ENCODE measurements around the gene MYH16. TPM values are rescaled to one million over a fixed set of nuclear protein-coding genes. Genes with fewer than 3 reads are reported as not detected.

Gene MYH16
- total RNA-seq, 1 donor from 2014 or later = not detected

DNA sequence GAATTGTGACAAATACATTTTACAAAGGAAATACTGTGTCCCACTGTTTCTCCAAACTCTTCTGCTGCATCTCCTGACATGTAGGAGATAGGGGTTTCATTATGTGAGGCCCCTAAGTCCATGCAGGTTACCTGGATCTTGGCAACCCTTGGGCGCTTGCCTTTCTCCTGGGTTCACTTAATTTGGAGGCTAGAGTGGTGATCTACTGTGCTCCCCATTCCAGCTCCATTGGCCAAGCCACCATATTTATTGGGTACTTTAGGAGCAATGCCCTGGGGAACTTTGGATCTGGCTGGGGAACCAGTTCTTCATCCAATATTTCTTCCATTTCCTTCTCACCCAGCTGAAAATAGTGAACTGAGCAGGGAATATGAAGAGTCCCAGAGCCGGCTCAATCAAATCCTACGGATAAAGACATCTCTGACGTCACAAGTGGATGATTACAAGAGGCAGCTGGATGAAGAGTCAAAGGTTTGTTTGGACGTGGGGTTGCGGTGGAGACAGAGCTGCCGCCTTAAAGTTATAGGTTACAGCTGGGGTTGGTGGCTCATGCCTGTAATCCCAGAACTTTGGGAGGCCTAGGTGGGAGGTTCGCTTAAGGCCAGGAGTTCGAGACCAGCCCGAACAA, 18.5 kb downstream of the MYH16 start:
- H3K4me3 Mint-ChIP-seq (ENCODE audit: unreplicated experiment) = no peak overlapping the region
- H3K36me3 Mint-ChIP-seq (ENCODE audit: low read depth, unreplicated experiment) = no peaks in the 10 kb centered on the region
- no peak overlapping the region for H3K27ac Mint-ChIP-seq (ENCODE audit: unreplicated experiment)
- no peaks in the 10 kb centered on the region for H3K9me3 Mint-ChIP-seq (ENCODE audit: unreplicated experiment)
- H3K4me1 Mint-ChIP-seq (ENCODE audit: unreplicated experiment) = no peaks in the 10 kb centered on the region
- no peaks in the 10 kb centered on the region for H3K27me3 Mint-ChIP-seq (ENCODE audit: unreplicated experiment)
- TF ChIP-seq, protein P1, sequence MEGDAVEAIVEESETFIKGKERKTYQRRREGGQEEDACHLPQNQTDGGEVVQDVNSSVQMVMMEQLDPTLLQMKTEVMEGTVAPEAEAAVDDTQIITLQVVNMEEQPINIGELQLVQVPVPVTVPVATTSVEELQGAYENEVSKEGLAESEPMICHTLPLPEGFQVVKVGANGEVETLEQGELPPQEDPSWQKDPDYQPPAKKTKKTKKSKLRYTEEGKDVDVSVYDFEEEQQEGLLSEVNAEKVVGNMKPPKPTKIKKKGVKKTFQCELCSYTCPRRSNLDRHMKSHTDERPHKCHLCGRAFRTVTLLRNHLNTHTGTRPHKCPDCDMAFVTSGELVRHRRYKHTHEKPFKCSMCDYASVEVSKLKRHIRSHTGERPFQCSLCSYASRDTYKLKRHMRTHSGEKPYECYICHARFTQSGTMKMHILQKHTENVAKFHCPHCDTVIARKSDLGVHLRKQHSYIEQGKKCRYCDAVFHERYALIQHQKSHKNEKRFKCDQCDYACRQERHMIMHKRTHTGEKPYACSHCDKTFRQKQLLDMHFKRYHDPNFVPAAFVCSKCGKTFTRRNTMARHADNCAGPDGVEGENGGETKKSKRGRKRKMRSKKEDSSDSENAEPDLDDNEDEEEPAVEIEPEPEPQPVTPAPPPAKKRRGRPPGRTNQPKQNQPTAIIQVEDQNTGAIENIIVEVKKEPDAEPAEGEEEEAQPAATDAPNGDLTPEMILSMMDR (IDR thresholded peaks at IDR 0.05; ENCODE audit: unreplicated experiment) = no peak
- DNase-seq (ENCODE audit: low spot score) = no peak

DNA sequence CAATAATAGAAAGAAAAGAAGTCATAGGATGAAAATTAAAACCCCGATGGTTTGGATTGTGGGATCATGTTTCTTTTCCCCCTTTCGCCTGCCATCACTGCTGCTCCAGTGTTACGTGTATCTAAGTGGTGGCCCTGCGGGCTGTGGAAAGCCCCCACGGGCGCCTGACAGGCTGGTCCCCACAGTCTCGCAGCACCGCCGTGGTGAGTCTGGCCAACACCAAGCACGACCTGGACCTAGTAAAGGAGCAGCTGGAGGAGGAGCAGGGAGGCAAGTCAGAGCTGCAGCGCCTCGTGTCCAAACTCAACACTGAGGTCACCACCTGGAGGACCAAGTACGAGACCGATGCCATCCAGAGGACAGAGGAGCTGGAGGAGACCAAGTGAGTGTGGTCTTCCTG, 19.5 kb downstream of the MYH16 start:
- TF ChIP-seq, protein P1 (IDR thresholded peaks at IDR 0.05; ENCODE audit: unreplicated experiment) = no peak
- Mint-ChIP-seq H3K27me3 (ENCODE audit: unreplicated experiment) (no peaks in the 10 kb centered on the region), H3K4me3 (ENCODE audit: unreplicated experiment) (no peak overlapping the region), H3K9me3 (ENCODE audit: unreplicated experiment) (no peaks in the 10 kb centered on the region), H3K4me1 (ENCODE audit: unreplicated experiment) (no peaks in the 10 kb centered on the region), H3K27ac (ENCODE audit: unreplicated experiment) (no peak overlapping the region), H3K36me3 (ENCODE audit: low read depth, unreplicated experiment) (no peaks in the 10 kb centered on the region)
- DNase-seq (ENCODE audit: low spot score) = no peak

DNA sequence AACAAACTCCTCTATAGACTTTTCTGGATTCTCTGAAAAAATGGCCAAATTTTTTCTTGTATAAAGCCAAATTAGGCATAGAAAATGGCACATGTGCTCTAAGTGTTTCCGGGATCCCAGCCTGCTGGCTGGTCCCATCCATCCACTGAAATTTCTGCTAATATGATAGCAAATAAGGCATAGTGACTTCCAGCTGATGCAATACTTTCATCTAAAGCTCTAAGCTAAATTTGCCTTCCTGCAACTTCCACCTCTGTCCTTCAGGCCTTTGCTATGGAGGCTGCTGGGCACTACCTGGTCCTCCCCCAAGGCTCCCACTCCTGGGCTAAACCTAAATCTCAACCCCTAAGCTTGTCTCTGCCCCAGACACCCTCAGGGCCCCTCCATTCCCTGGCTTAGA, 20.5 kb downstream of the MYH16 start:
- Mint-ChIP-seq H3K27ac (ENCODE audit: unreplicated experiment) (no peak overlapping the region), H3K27me3 (ENCODE audit: unreplicated experiment) (no peaks in the 10 kb centered on the region), H3K4me3 (ENCODE audit: unreplicated experiment) (no peak overlapping the region), H3K36me3 (ENCODE audit: low read depth, unreplicated experiment) (no peaks in the 10 kb centered on the region), H3K9me3 (ENCODE audit: unreplicated experiment) (no peaks in the 10 kb centered on the region), H3K4me1 (ENCODE audit: unreplicated experiment) (no peaks in the 10 kb centered on the region)
- TF ChIP-seq, protein P1 (IDR thresholded peaks at IDR 0.05; ENCODE audit: unreplicated experiment) = no peak
- no peak for DNase-seq (ENCODE audit: low spot score)

DNA sequence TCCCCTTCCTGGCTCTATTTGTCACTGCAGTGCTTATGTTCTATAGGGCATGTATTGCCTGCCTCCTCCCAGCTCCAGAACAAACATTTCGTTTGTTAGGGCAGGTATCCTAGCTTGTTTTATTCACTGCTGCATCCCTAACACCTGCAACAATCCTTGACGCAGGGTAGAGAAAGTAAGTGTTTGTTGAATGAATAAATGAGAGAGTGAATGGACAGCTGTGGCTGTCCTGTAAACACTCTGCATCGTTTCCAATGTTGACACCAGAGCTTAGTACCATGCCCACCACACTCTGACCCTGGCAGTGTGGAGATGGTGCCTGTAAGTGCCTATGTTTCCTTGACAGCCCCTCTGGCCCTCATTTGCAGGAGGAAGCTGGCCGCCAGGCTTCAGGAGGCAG, 21.0 kb downstream of the MYH16 start:
- no peaks in the 10 kb centered on the region for H3K27me3 Mint-ChIP-seq (ENCODE audit: unreplicated experiment)
- no peaks in the 10 kb centered on the region for H3K36me3 Mint-ChIP-seq (ENCODE audit: low read depth, unreplicated experiment)
- no peaks in the 10 kb centered on the region for H3K9me3 Mint-ChIP-seq (ENCODE audit: unreplicated experiment)
- no peaks in the 10 kb centered on the region for H3K4me1 Mint-ChIP-seq (ENCODE audit: unreplicated experiment)
- H3K4me3 Mint-ChIP-seq (ENCODE audit: unreplicated experiment) = no peak overlapping the region
- no peak for DNase-seq (ENCODE audit: low spot score)
- TF ChIP-seq, protein P1 (IDR thresholded peaks at IDR 0.05; ENCODE audit: unreplicated experiment) = no peak
- no peak overlapping the region for H3K27ac Mint-ChIP-seq (ENCODE audit: unreplicated experiment)

DNA sequence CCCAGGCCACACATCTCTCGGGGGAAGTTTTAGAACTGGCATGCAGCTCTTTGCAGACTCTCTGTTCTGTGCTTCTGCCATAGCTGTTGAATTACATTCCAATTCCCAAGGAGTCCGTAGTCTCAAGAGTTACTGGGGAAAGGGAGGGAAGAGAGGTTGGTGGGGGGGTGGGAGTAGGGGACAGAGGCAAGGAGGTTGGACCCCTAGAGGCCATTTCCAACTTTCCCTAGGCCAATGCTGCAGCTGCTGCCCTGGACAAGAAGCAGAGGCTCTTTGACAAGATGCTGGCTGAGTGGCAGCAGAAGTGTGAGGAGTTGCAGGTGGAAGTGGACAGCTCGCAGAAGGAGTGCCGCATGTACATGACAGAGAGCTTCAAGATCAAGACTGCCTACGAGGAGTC, 23.8 kb downstream of the MYH16 start:
- Mint-ChIP-seq H3K27ac (ENCODE audit: unreplicated experiment) (no peak overlapping the region), H3K36me3 (ENCODE audit: low read depth, unreplicated experiment) (no peaks in the 10 kb centered on the region), H3K4me1 (ENCODE audit: unreplicated experiment) (no peaks in the 10 kb centered on the region), H3K27me3 (ENCODE audit: unreplicated experiment) (no peaks in the 10 kb centered on the region), H3K4me3 (ENCODE audit: unreplicated experiment) (no peak overlapping the region), H3K9me3 (ENCODE audit: unreplicated experiment) (no peaks in the 10 kb centered on the region)
- DNase-seq (ENCODE audit: low spot score) = no peak
- TF ChIP-seq, protein P1 (IDR thresholded peaks at IDR 0.05; ENCODE audit: unreplicated experiment) = no peak

Measured in endothelial cell (in vitro differentiated cells).